H1 (cell line): ENCODE data around the gene CDCA4. TPM values are rescaled to one million over a fixed set of nuclear protein-coding genes. Genes with fewer than 3 reads are reported as not detected.

ENCODE experiments used
- CTCF ChIA-PET: fragments of 300-600 bp; sonication (Branson Sonifier 250); formaldehyde crosslinking; loops from one replicate; lab custom pipeline; 2021; ENCODE audit not compliant: partially characterized antibody; lab: Charles Lee
- POLR2A ChIA-PET: fragments of 300-600 bp; sonication (Branson Sonifier 250); formaldehyde crosslinking; loops from one replicate; lab custom pipeline; 2021; ENCODE audit warnings: inconsistent platforms; ENCODE audit not compliant: partially characterized antibody; lab: Charles Lee
- DNase-seq, 2 experiments: peaks; one replicate each; pipeline versions ENCODE4 v3.0.0 to v3.0.0-alpha.2; 2010 to 2022; ENCODE audit warnings: low spot score in 2 of 2, low read depth in 1 of 2, mixed read lengths in 1 of 2
- FAIRE-seq: peaks from 2 replicates; lab custom pipeline; 2011; peaks lifted over from hg19 to GRCh38; lab: Jason Lieb, UNC
- H2AFZ ChIP-seq: 2 replicates; pipeline ENCODE4 v1.8.1; 2012; ENCODE audit warnings: low read length, inconsistent platforms
- H2AK5ac ChIP-seq: 2 replicates; pipeline ENCODE4 v1.6.1; 2013; ENCODE audit warnings: low read depth, low read length
- H2BK120ac ChIP-seq: replicated peaks from 2 replicates; pipeline ENCODE3; 2013; ENCODE audit warnings: low read depth, low read length, inconsistent platforms
- H2BK12ac ChIP-seq: 2 replicates; pipeline ENCODE4 v1.6.1; 2013; ENCODE audit warnings: low read depth, low read length
- H2BK15ac ChIP-seq: 2 replicates; pipeline ENCODE4 v1.6.1; 2013; ENCODE audit warnings: low read length
- H2BK20ac ChIP-seq: 2 replicates; pipeline ENCODE4 v1.6.1; 2013; ENCODE audit warnings: low read length
- H2BK5ac ChIP-seq: 2 replicates; pipeline ENCODE4 v1.6.1; 2013; ENCODE audit warnings: low read depth, low read length
- H3K14ac ChIP-seq: 2 replicates; pipeline ENCODE4 v1.6.1; 2013; ENCODE audit warnings: inconsistent platforms; ENCODE audit not compliant: insufficient read length
- H3K18ac ChIP-seq: 2 replicates; pipeline ENCODE4 v1.6.1; 2013; ENCODE audit warnings: low read length; ENCODE audit errors: extremely low read depth
- H3K23ac ChIP-seq: 2 replicates; pipeline ENCODE4 v1.6.1; 2013; ENCODE audit warnings: inconsistent platforms; ENCODE audit not compliant: insufficient read length
- H3K23me2 ChIP-seq: 2 replicates; pipeline ENCODE4 v1.6.1; 2013; ENCODE audit warnings: low read depth, low read length
- H3K27ac ChIP-seq: 2 replicates; pipeline ENCODE4 v1.6.1; 2011; ENCODE audit warnings: low read depth, low read length, inconsistent platforms
- H3K27me3 ChIP-seq, 4 experiments: replicated peaks in 1 of 4; 1 replicate in 1 of 4; 2 replicates in 3 of 4; pipeline versions ENCODE4 v1.6.1 to v1.8.1; 2011 to 2013; ENCODE audit warnings: low read length in 3 of 4, mild to moderate bottlenecking in 3 of 4, inconsistent platforms in 2 of 4, mixed read lengths in 2 of 4, moderate library complexity in 1 of 4; ENCODE audit not compliant: control insufficient read depth in 3 of 4, insufficient read depth in 3 of 4; ENCODE audit errors: extremely low read depth in 1 of 4
- H3K36me3 ChIP-seq, 4 experiments: 2 replicates each; pipeline versions ENCODE4 v1.6.1 to v1.8.1; 2011 to 2013; ENCODE audit warnings: mild to moderate bottlenecking in 4 of 4, low read length in 3 of 4, moderate library complexity in 2 of 4, control low read depth in 1 of 4, inconsistent platforms in 1 of 4; ENCODE audit not compliant: insufficient read depth in 4 of 4, control insufficient read depth in 2 of 4
- H3K4ac ChIP-seq: replicated peaks from 2 replicates; pipeline ENCODE3; 2013; ENCODE audit warnings: low read length, low read depth, mixed read lengths, inconsistent platforms; ENCODE audit not compliant: insufficient read length
- H3K4me1 ChIP-seq, 4 experiments: replicated peaks in 1 of 4; 1 replicate in 1 of 4; 2 replicates in 3 of 4; pipeline versions ENCODE4 v1.6.1 to v1.8.1; 2011 to 2013; ENCODE audit warnings: low read length in 3 of 4, inconsistent platforms in 2 of 4, mixed read lengths in 1 of 4; ENCODE audit not compliant: insufficient read depth in 4 of 4, control insufficient read depth in 3 of 4
- H3K4me2 ChIP-seq, 2 experiments: 2 replicates each; pipeline versions ENCODE4 v1.6.1 to v1.8.1; 2011 to 2013; ENCODE audit warnings: low read depth in 2 of 2, low read length in 2 of 2, control low read depth in 1 of 2, inconsistent platforms in 1 of 2, mild to moderate bottlenecking in 1 of 2; ENCODE audit not compliant: insufficient read depth in 1 of 2
- H3K4me3 ChIP-seq, 4 experiments: fragments of 200-600, 300-600 bp in 1 of 4; sonication (generic), shearing (Covaris generic), sonication (Bioruptor Twin) in 1 of 4; 2 replicates each; pipeline versions ENCODE4 v1.5.1 to v1.8.1; 2011 to 2016; ENCODE audit warnings: low read length in 4 of 4, low read depth in 3 of 4, control low read depth in 2 of 4, inconsistent platforms in 2 of 4, mild to moderate bottlenecking in 2 of 4, mixed read lengths in 1 of 4, moderate library complexity in 1 of 4; ENCODE audit not compliant: insufficient read depth in 2 of 4; ENCODE audit errors: extremely low read depth in 1 of 4
- H3K56ac ChIP-seq: replicated peaks from 2 replicates; pipeline ENCODE3; 2013; ENCODE audit warnings: low read depth, mild to moderate bottlenecking, mixed read lengths, low read length, inconsistent platforms; ENCODE audit not compliant: insufficient read length
- H3K79me1 ChIP-seq: 2 replicates; pipeline ENCODE4 v1.6.1; 2013; ENCODE audit warnings: low read depth, low read length, control low read depth
- H3K79me2 ChIP-seq, 2 experiments: 2 replicates each; pipeline versions ENCODE4 v1.6.1 to v1.8.1; 2012 to 2013; ENCODE audit warnings: low read length in 2 of 2, mild to moderate bottlenecking in 2 of 2, inconsistent platforms in 1 of 2; ENCODE audit not compliant: insufficient read depth in 2 of 2, control insufficient read depth in 1 of 2
- H3K9ac ChIP-seq, 4 experiments: replicated peaks in 1 of 4; 1 replicate in 1 of 4; 2 replicates in 3 of 4; pipeline versions ENCODE4 v1.6.1 to v1.8.1; 2011 to 2013; ENCODE audit warnings: low read depth in 3 of 4, low read length in 3 of 4, control low read depth in 2 of 4, mild to moderate bottlenecking in 2 of 4, moderate library complexity in 2 of 4, inconsistent platforms in 1 of 4; ENCODE audit errors: extremely low read depth in 1 of 4
- H3K9me3 ChIP-seq, 2 experiments: 2 replicates each; pipeline versions ENCODE4 v1.6.1 to v1.8.1; 2012 to 2013; ENCODE audit warnings: mild to moderate bottlenecking in 2 of 2, moderate library complexity in 2 of 2, control low read depth in 1 of 2, inconsistent platforms in 1 of 2, low read depth in 1 of 2, low read length in 1 of 2, mixed read lengths in 1 of 2; ENCODE audit not compliant: insufficient read depth in 2 of 2
- H4K20me1 ChIP-seq, 2 experiments: replicated peaks in 1 of 2; 2 replicates each; pipeline versions ENCODE3 to v1.8.1; 2011 to 2013; ENCODE audit warnings: inconsistent platforms in 2 of 2, low read length in 2 of 2, mild to moderate bottlenecking in 1 of 2; ENCODE audit not compliant: insufficient read depth in 2 of 2, control insufficient read depth in 1 of 2
- H4K5ac ChIP-seq: 2 replicates; pipeline ENCODE4 v1.6.1; 2013; ENCODE audit warnings: low read length, low read depth, mixed read lengths, inconsistent platforms; ENCODE audit not compliant: insufficient read length
- H4K8ac ChIP-seq: 2 replicates; pipeline ENCODE4 v1.8.0; 2013; ENCODE audit warnings: mild to moderate bottlenecking, moderate library complexity, low read length, inconsistent platforms; ENCODE audit not compliant: insufficient read depth; ENCODE audit errors: extremely low read depth
- H4K91ac ChIP-seq: replicated peaks from 2 replicates; pipeline ENCODE3; 2013; ENCODE audit warnings: low read length, mixed read lengths, inconsistent platforms; ENCODE audit not compliant: insufficient read length
- POLR2AphosphoS5 ChIP-seq: IDR thresholded peaks from 2 replicates; pipeline ENCODE4 v1.6.1; 2011; ENCODE audit warnings: low read depth, low read length
- TEAD4 ChIP-seq: IDR thresholded peaks from 2 replicates; pipeline ENCODE4 v1.6.1; 2012; ENCODE audit warnings: low read depth, low read length, inconsistent platforms, mixed read lengths
- WGBS, 2 experiments: shearing (Covaris generic) in 1 of 2; methylation state at CpG; one replicate each; pipeline versions ENCODE4 v1.1.6 to v1.1.7; 2013 to 2015; ENCODE audit warnings: low lambda C conversion rate in 2 of 2, mixed read lengths in 2 of 2, inconsistent platforms in 1 of 2, low coverage in 1 of 2, missing lambda C conversion rate in 1 of 2; ENCODE audit not compliant: insufficient replicate concordance in 2 of 2, insufficient coverage in 1 of 2, insufficient read length in 1 of 2; ENCODE audit errors: extremely low coverage in 1 of 2, missing lambda C conversion rate in 1 of 2; 5-methylcytosine and 5-hydroxymethylcytosine counted together
- polyA plus RNA-seq, 7 experiments: library from polyadenylated mRNA; depleted of rRNA in 3 of 7; stranded (reverse) in 5 of 7; unstranded in 2 of 7; fragments of >200 nt in 5 of 7; fragments of 200-250 nt in 2 of 7; gene quantifications; 1 replicate in 5 of 7; 2 replicates in 1 of 7; 4 replicates in 1 of 7; pipeline versions ENCODE4 v1.2.1 to v1.2.3, GENCODE V29; 2011 to 2013; ENCODE audit warnings: missing spikeins in 2 of 7, mixed read lengths in 2 of 7
- total RNA-seq: library from RNA; stranded (reverse); fragmentation: NEBNext Ultra II Directional; extraction: Animal tissue kit (Norgen Biotek cat#: 25700); gene quantifications from 2 replicates; pipeline ENCODE4 v1.2.1, GENCODE V29; 2021
- TF ChIP-seq, protein P1 (sequence below), 3 experiments: IDR thresholded peaks; 1 replicate in 2 of 3; 2 replicates in 1 of 3; pipeline versions ENCODE4 v1.5.1 to v1.6.1; 2011; ENCODE audit warnings: low read length in 3 of 3, mild to moderate bottlenecking in 3 of 3, inconsistent platforms in 2 of 3, low read depth in 1 of 3, moderate library complexity in 1 of 3; ENCODE audit not compliant: insufficient read depth in 1 of 3; ENCODE audit errors: control extremely low read depth in 1 of 3

CDCA4 gene
- total and polyA plus RNA-seq, 2 of the 8 experiments (the other 6 are each of a cell fraction or from before 2014, with no cell fraction given): 49.9 to 62.4 TPM

- Histone ChIP-seq H2BK20ac (no peak overlapping the region), H3K79me2 (no peaks in the 10 kb centered on the region), H4K8ac (no peak overlapping the region), H4K91ac (no peak overlapping the region), H3K27ac (no peak overlapping the region), H2AK5ac (no peak overlapping the region), H3K56ac (no peak overlapping the region), H3K9ac (no peak overlapping the region), H3K23me2 (peaks cover 5% of the 10 kb centered on the region; the same call in 1 of the 2 replicates), H3K79me1 (0 out of 2 replicates have a peak, but pooled peaks cover 2% of the 10 kb centered on the region), H3K14ac (no peak overlapping the region), H2AFZ (no peak overlapping the region), H3K4me2 (no peak overlapping the region), H2BK15ac (no peak overlapping the region), H3K9me3 (no peaks in the 10 kb centered on the region), H3K18ac (no peak overlapping the region), H3K4ac (no peak overlapping the region), H2BK120ac (no peak overlapping the region), H2BK12ac (no peak overlapping the region), H4K20me1 (no peaks in the 10 kb centered on the region), H3K4me3 (no peak overlapping the region), H4K5ac (no peak overlapping the region), H3K36me3 (no peaks in the 10 kb centered on the region), H3K27me3 (peaks cover 0 to 4% (median 1%) of the 10 kb centered on the region in 4 experiments; a peak in 3 of 7 replicates), H3K4me1 (peaks cover 0 to 1% (median 0%) of the 10 kb centered on the region in 4 experiments; a peak in 1 of 7 replicates), H3K23ac (no peak overlapping the region), H2BK5ac (no peak overlapping the region)
- TF ChIP-seq, protein P1, sequence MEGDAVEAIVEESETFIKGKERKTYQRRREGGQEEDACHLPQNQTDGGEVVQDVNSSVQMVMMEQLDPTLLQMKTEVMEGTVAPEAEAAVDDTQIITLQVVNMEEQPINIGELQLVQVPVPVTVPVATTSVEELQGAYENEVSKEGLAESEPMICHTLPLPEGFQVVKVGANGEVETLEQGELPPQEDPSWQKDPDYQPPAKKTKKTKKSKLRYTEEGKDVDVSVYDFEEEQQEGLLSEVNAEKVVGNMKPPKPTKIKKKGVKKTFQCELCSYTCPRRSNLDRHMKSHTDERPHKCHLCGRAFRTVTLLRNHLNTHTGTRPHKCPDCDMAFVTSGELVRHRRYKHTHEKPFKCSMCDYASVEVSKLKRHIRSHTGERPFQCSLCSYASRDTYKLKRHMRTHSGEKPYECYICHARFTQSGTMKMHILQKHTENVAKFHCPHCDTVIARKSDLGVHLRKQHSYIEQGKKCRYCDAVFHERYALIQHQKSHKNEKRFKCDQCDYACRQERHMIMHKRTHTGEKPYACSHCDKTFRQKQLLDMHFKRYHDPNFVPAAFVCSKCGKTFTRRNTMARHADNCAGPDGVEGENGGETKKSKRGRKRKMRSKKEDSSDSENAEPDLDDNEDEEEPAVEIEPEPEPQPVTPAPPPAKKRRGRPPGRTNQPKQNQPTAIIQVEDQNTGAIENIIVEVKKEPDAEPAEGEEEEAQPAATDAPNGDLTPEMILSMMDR (IDR thresholded peaks at IDR 0.05; ENCODE audit: control extremely low read depth in 1 of 3, insufficient read depth in 1 of 3, low read depth in 1 of 3, low read length in 3 of 3): no peak
- no peak for TF ChIP-seq POLR2AphosphoS5
- no peak for TF ChIP-seq TEAD4
- FAIRE-seq: no peak
- 92% methylated on average over 16 of the region's 16 CpGs; no CpG with 5 or more reads in 1 of the 2 experiments for WGBS, 2 experiments
- ChIA-PET CTCF (interaction anchor here (1.0 to 2.6 kb wide), 5 partner anchors 19 to 92 kb away, joined by 3 to 11 read pairs (median 4); no protein-coding TSS in a partner anchor), POLR2A (no interaction called here)
- no peak for DNase-seq
Measured at GRCh38 chr14:105026033-105026785, 5.3 kb upstream of the CDCA4 start.
